Measurements from ENCODE around the gene ZNF516.

Gene ZNF516

DNA sequence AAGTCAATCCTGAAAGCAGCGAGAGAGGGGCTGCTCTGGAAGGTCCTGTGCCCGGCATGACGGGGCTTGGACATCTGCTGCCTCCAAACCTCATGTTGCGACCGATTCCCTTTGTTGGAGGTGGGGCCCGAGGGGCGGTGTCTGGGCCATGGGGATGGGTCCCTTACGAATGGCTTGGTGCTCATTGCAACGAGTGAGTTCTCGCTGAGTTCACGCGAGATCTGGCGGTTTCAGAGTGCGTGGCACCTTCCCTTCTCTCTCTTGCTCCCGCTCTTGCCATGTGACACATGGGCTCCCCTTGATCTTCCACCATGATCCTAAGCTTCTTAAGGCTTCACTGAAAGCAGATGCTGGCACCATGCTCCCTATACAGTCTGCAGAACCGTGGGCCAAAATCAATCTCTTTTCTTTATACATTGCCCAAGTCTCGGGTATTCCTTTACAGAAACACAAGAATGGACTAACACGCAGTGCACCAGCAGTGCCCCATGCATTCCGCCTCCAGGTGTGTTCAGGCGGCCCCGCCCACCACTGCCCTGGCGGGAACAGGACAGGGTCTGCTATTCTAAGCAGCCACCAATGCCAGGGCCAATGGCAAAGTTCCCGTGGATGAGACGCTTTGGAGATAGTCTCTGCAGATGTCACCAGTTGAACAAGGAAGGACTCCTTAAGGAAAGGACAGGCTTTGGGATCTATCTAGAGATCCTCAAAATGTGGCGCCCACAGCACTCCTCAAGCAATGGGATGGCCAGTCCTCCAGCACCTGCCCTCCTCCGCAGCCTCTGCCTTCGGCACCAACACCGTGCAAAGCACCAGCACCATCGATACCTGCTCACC lies 63.4 kb downstream of the ZNF516 start:
- ChIA-PET POLR2A (no interaction called here), CTCF (no interaction called here)
- Histone ChIP-seq H3K4me1 (ENCODE audit: control insufficient read depth, insufficient read depth, low read length) (no peaks in the 10 kb centered on the region), H3K27ac (ENCODE audit: extremely low read depth, low read depth, low read length) (no peak overlapping the region), H3K36me3 (ENCODE audit: control insufficient read depth in 2 of 2, insufficient read depth in 1 of 2, low read length in 2 of 2) (peaks cover 0 to 30% of the 10 kb centered on the region in 2 experiments; a peak in 1 of 3 replicates), H3K9me3 (ENCODE audit: control insufficient read depth, insufficient read depth, low read depth, low read length) (no peaks in the 10 kb centered on the region), H3K4me3 (ENCODE audit: low read depth, low read length) (no peak overlapping the region)
- TF ChIP-seq ZFP37 (tag by site-specific recombination; IDR thresholded peaks at IDR 0.05): no peak
- TF ChIP-seq, protein P1, sequence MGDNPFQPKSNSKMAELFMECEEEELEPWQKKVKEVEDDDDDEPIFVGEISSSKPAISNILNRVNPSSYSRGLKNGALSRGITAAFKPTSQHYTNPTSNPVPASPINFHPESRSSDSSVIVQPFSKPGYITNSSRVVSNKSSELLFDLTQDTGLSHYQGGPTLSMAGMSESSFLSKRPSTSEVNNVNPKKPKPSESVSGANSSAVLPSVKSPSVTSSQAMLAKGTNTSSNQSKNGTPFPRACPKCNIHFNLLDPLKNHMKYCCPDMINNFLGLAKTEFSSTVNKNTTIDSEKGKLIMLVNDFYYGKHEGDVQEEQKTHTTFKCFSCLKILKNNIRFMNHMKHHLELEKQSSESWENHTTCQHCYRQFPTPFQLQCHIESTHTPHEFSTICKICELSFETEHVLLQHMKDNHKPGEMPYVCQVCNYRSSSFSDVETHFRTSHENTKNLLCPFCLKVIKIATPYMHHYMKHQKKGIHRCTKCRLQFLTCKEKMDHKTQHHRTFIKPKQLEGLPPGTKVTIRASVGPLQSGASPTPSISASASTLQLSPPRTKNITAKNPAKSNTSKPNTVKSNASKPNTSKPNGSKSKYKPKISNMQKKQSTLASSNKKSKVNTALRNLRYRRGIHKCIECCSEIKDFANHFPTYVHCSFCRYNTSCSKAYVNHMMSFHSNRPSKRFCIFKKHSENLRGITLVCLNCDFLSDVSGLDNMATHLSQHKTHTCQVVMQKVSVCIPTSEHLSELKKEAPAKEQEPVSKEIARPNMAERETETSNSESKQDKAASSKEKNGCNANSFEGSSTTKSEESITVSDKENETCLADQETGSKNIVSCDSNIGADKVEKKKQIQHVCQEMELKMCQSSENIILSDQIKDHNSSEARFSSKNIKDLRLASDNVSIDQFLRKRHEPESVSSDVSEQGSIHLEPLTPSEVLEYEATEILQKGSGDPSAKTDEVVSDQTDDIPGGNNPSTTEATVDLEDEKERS (tag by site-specific recombination; IDR thresholded peaks at IDR 0.05): no peak
- no peak for TF ChIP-seq ZNF248 (tag by site-specific recombination; IDR thresholded peaks at IDR 0.05)
- TF ChIP-seq, protein P2, sequence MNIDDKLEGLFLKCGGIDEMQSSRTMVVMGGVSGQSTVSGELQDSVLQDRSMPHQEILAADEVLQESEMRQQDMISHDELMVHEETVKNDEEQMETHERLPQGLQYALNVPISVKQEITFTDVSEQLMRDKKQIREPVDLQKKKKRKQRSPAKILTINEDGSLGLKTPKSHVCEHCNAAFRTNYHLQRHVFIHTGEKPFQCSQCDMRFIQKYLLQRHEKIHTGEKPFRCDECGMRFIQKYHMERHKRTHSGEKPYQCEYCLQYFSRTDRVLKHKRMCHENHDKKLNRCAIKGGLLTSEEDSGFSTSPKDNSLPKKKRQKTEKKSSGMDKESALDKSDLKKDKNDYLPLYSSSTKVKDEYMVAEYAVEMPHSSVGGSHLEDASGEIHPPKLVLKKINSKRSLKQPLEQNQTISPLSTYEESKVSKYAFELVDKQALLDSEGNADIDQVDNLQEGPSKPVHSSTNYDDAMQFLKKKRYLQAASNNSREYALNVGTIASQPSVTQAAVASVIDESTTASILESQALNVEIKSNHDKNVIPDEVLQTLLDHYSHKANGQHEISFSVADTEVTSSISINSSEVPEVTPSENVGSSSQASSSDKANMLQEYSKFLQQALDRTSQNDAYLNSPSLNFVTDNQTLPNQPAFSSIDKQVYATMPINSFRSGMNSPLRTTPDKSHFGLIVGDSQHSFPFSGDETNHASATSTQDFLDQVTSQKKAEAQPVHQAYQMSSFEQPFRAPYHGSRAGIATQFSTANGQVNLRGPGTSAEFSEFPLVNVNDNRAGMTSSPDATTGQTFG (tag by site-specific recombination; IDR thresholded peaks at IDR 0.05; ENCODE audit: borderline replicate concordance): no peak
- TF ChIP-seq ZNF629 (tag by site-specific recombination; IDR thresholded peaks at IDR 0.05): no peak
- TF ChIP-seq, protein P3, sequence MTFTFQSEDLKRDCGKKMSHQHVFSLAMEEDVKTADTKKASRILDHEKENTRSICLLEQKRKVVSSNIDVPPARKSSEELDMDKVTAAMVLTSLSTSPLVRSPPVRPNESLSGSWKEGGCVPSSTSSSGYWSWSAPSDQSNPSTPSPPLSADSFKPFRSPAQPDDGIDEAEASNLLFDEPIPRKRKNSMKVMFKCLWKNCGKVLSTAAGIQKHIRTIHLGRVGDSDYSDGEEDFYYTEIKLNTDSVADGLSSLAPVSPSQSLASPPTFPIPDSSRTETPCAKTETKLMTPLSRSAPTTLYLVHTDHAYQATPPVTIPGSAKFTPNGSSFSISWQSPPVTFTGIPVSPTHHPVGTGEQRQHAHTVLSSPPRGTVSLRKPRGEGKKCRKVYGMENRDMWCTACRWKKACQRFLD (tag by site-specific recombination; IDR thresholded peaks at IDR 0.05): no peak
- TF ChIP-seq ZNF585B (tag by site-specific recombination; IDR thresholded peaks at IDR 0.05): no peak
- TF ChIP-seq, protein P4, sequence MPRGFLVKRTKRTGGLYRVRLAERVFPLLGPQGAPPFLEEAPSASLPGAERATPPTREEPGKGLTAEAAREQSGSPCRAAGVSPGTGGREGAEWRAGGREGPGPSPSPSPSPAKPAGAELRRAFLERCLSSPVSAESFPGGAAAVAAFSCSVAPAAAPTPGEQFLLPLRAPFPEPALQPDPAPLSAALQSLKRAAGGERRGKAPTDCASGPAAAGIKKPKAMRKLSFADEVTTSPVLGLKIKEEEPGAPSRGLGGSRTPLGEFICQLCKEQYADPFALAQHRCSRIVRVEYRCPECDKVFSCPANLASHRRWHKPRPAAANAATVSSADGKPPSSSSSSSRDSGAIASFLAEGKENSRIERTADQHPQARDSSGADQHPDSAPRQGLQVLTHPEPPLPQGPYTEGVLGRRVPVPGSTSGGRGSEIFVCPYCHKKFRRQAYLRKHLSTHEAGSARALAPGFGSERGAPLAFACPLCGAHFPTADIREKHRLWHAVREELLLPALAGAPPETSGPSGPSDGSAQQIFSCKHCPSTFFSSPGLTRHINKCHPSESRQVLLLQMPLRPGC (tag by site-specific recombination; IDR thresholded peaks at IDR 0.05): no peak
- TF ChIP-seq ZNF785 (tag by site-specific recombination; IDR thresholded peaks at IDR 0.05): no peak

DNA sequence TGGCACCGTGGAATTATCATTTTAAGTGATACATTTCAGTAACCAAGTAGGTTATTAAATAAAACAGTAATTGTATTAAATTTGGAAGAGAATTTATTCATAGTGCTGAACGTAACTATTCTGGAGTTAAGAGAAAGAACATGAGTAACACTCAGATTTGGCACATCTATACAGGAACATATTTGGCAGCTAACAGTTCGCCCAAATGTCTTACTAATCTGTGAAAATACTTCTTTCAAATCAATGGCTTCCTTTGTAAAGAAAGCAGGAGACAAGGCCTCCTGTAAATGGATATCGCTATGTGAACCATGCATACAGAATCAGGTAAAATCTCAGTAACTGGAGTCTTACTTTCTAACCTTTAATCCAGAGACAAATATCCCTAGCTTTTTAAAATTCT lies 64.4 kb downstream of the ZNF516 start:
- Histone ChIP-seq H3K27ac (ENCODE audit: extremely low read depth, low read depth, low read length) (no peak overlapping the region), H3K36me3 (ENCODE audit: control insufficient read depth in 2 of 2, insufficient read depth in 1 of 2, low read length in 2 of 2) (peaks cover 0 to 26% of the 10 kb centered on the region in 2 experiments; a peak in 1 of 3 replicates), H3K9me3 (ENCODE audit: control insufficient read depth, insufficient read depth, low read depth, low read length) (no peaks in the 10 kb centered on the region), H3K4me1 (ENCODE audit: control insufficient read depth, insufficient read depth, low read length) (no peaks in the 10 kb centered on the region), H3K4me3 (ENCODE audit: low read depth, low read length) (no peak overlapping the region)
- POLR2A ChIA-PET: no interaction called here
- no peak for TF ChIP-seq ZBTB21 (tag by site-specific recombination; IDR thresholded peaks at IDR 0.05)
- TF ChIP-seq ZNF324 (tag by site-specific recombination; IDR thresholded peaks at IDR 0.05): no peak
- TF ChIP-seq YY1 (tag by site-specific recombination; IDR thresholded peaks at IDR 0.05): no peak
- TF ChIP-seq, protein P5, sequence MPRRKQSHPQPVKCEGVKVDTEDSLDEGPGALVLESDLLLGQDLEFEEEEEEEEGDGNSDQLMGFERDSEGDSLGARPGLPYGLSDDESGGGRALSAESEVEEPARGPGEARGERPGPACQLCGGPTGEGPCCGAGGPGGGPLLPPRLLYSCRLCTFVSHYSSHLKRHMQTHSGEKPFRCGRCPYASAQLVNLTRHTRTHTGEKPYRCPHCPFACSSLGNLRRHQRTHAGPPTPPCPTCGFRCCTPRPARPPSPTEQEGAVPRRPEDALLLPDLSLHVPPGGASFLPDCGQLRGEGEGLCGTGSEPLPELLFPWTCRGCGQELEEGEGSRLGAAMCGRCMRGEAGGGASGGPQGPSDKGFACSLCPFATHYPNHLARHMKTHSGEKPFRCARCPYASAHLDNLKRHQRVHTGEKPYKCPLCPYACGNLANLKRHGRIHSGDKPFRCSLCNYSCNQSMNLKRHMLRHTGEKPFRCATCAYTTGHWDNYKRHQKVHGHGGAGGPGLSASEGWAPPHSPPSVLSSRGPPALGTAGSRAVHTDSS (tag by site-specific recombination; IDR thresholded peaks at IDR 0.05): no peak
- no peak for TF ChIP-seq ZNF354C (tag by site-specific recombination; IDR thresholded peaks at IDR 0.05; ENCODE audit: borderline replicate concordance, low read depth)
- CTCF ChIA-PET: interaction anchor here (1.9 kb wide), 1 partner anchor 32 kb away, joined by 7 read pairs; no protein-coding TSS in a partner anchor

All from HEK293 (cell line).